Colonic mucosa (tissue), 4 donors: ENCODE measurements around the gene SLC5A3. TPM values are rescaled to one million over a fixed set of nuclear protein-coding genes. Genes with fewer than 3 reads are reported as not detected.

Experiments
- DNase-seq: peaks from one replicate; pipeline ENCODE4 v3.0.0-alpha.2; 2020
- H3K27ac ChIP-seq: fragments of 200-600 bp; one replicate; pipeline ENCODE4 v1.8.0; 2021
- H3K27me3 ChIP-seq: fragments of 200-600 bp; one replicate; pipeline ENCODE4 v1.8.0; 2021
- H3K36me3 ChIP-seq: fragments of 200-600 bp; one replicate; pipeline ENCODE4 v1.8.0; 2021
- H3K4me1 ChIP-seq: fragments of 200-600 bp; one replicate; pipeline ENCODE4 v1.8.0; 2021; ENCODE audit warnings: mild to moderate bottlenecking
- H3K4me3 ChIP-seq: fragments of 200-600 bp; one replicate; pipeline ENCODE4 v1.8.0; 2021
- H3K9ac ChIP-seq, 2 donors: one replicate each; pipeline ENCODE4 v1.7.0; 2013; ENCODE audit warnings: control low read depth in 2 of 2, low read depth in 2 of 2, low read length in 2 of 2
- H3K9me3 ChIP-seq: fragments of 200-600 bp; one replicate; pipeline ENCODE4 v1.8.0; 2021
- CTCF ChIP-seq: fragments of 200-600 bp; IDR thresholded peaks from one replicate; pipeline ENCODE4 v1.8.0; 2022; ENCODE audit warnings: antibody characterized with exemption, mild to moderate bottlenecking
- intact Hi-C: fragments of 100-400 bp; cut with DNase I; formaldehyde crosslinking; loops from one replicate; pipeline ENCODE4 v1.14.1; 2022
- total RNA-seq, 2 donors: library from RNA; stranded (reverse); fragmentation: NEBNext Ultra II Directional in 1 of 2; extraction: Animal tissue kit (Norgen Biotek cat#: 25700) in 1 of 2; gene quantifications; one replicate each; pipeline ENCODE4 v1.2.1, GENCODE V29; 2021
- donor health status: healthy.
- donor health status: DM: no; HTN: no; CAD: no.
- donor health status: DM: no; HTN: no; CAD: no.

SLC5A3 gene
- total RNA-seq, 2 donors from 2014 or later, result 20.1 to 28.6 TPM

GRCh38 chr21:34042735-34043134 lies 30.6 kb upstream of the SLC5A3 start:
- no peak overlapping the region for H3K4me3 ChIP-seq
- intact Hi-C loops, result no loop called here
- H3K9ac ChIP-seq, result no peak overlapping the region
- no peaks in the 10 kb centered on the region for H3K36me3 ChIP-seq
- H3K9me3 ChIP-seq, result no peaks in the 10 kb centered on the region
- H3K27me3 ChIP-seq, result no peaks in the 10 kb centered on the region
- H3K4me1 ChIP-seq, result no peaks in the 10 kb centered on the region
- DNase-seq, result no peak
- TF ChIP-seq CTCF, result no peak
- no peak overlapping the region for H3K27ac ChIP-seq

GRCh38 chr21:34043333-34043732 lies 30.0 kb upstream of the SLC5A3 start:
- no peaks in the 10 kb centered on the region for H3K27me3 ChIP-seq
- no peak overlapping the region for H3K4me3 ChIP-seq
- H3K9ac ChIP-seq, result no peak overlapping the region
- DNase-seq, result no peak
- TF ChIP-seq CTCF, result no peak
- no peaks in the 10 kb centered on the region for H3K4me1 ChIP-seq
- no peak overlapping the region for H3K27ac ChIP-seq
- no peaks in the 10 kb centered on the region for H3K36me3 ChIP-seq
- intact Hi-C loops, result no loop called here
- no peaks in the 10 kb centered on the region for H3K9me3 ChIP-seq

GRCh38 chr21:34046917-34047316 lies 26.5 kb upstream of the SLC5A3 start:
- Histone ChIP-seq H3K27ac (no peak overlapping the region), H3K36me3 (no peaks in the 10 kb centered on the region), H3K4me3 (no peak overlapping the region), H3K27me3 (no peaks in the 10 kb centered on the region), H3K4me1 (no peaks in the 10 kb centered on the region), H3K9me3 (no peaks in the 10 kb centered on the region), H3K9ac (no peak overlapping the region)
- no peak for TF ChIP-seq CTCF
- no peak for DNase-seq
- intact Hi-C loops, result no loop called here

GRCh38 chr21:34047835-34048234 lies 25.5 kb upstream of the SLC5A3 start:
- DNase-seq, result no peak
- intact Hi-C loops, result no loop called here
- no peak for TF ChIP-seq CTCF
- Histone ChIP-seq H3K36me3 (no peaks in the 10 kb centered on the region), H3K4me3 (no peak overlapping the region), H3K9ac (no peak overlapping the region), H3K27ac (no peak overlapping the region), H3K4me1 (no peaks in the 10 kb centered on the region), H3K9me3 (no peaks in the 10 kb centered on the region), H3K27me3 (no peaks in the 10 kb centered on the region)

- Histone ChIP-seq H3K27ac (no peak overlapping the region), H3K9me3 (no peaks in the 10 kb centered on the region), H3K4me3 (no peak overlapping the region), H3K36me3 (no peaks in the 10 kb centered on the region), H3K27me3 (no peaks in the 10 kb centered on the region), H3K9ac (no peak overlapping the region), H3K4me1 (no peaks in the 10 kb centered on the region)
- intact Hi-C loops, result no loop called here
- no peak for DNase-seq
- TF ChIP-seq CTCF, result no peak
Observed at GRCh38 chr21:34052171-34052570, 21.2 kb upstream of the SLC5A3 start.

GRCh38 chr21:34054259-34054658 lies 19.1 kb upstream of the SLC5A3 start:
- intact Hi-C loops, result no loop called here
- Histone ChIP-seq H3K9ac (no peak overlapping the region), H3K36me3 (no peaks in the 10 kb centered on the region), H3K9me3 (no peaks in the 10 kb centered on the region), H3K27ac (peak overlapping the region; percentile 65), H3K4me3 (no peak overlapping the region), H3K27me3 (no peaks in the 10 kb centered on the region), H3K4me1 (no peaks in the 10 kb centered on the region)
- DNase-seq, result peak; percentile 46
- no peak for TF ChIP-seq CTCF
